Tibial artery (tissue), 4 donors: ENCODE results near the gene SLC33A1.
"Not testable (repeated sequence)": the region's sequence is repeated elsewhere in the genome, so short reads cannot be mapped to it uniquely, and the experiment has no call there.

ENCODE experiments used
- DNase-seq, 2 donors: peaks; one replicate each; pipeline ENCODE4 v3.0.0-alpha.2; 2019
- H3K27ac ChIP-seq, 2 donors: fragments of 200-600 bp; sonication (generic) in 1 of 2; 1 replicate in 1 of 2; 2 replicates in 1 of 2; pipeline ENCODE4 v1.5.1; 2018 to 2019; ENCODE audit warnings: mild to moderate bottlenecking in 1 of 2
- H3K27me3 ChIP-seq, 2 donors: fragments of 200-600 bp; sonication (generic) in 1 of 2; one replicate each; pipeline versions ENCODE4 v1.5.1 to v1.6.0; 2016 to 2019
- H3K36me3 ChIP-seq, 3 donors: fragments of 200-600 bp; sonication (generic) in 2 of 3; one replicate each; pipeline ENCODE4 v1.5.1; 2016 to 2019; ENCODE audit warnings: mild to moderate bottlenecking in 2 of 3
- H3K4me1 ChIP-seq, 4 donors: fragments of 200-600 bp; sonication (generic) in 2 of 4; 1 replicate in 3 of 4; 2 replicates in 1 of 4; pipeline ENCODE4 v1.5.1; 2016 to 2019
- H3K4me3 ChIP-seq, 2 donors: fragments of 200-600 bp; sonication (generic) in 1 of 2; 1 replicate in 1 of 2; 2 replicates in 1 of 2; pipeline ENCODE4 v1.5.1; 2018 to 2019; ENCODE audit warnings: mild to moderate bottlenecking in 2 of 2
- H3K9me3 ChIP-seq, 3 donors: fragments of 200-600 bp; sonication (generic) in 1 of 3; one replicate each; pipeline ENCODE4 v1.5.1; 2016 to 2019
- intact Hi-C: fragments of 100-400 bp; cut with DNase I; formaldehyde crosslinking; loops from one replicate; pipeline ENCODE4 v1.15.0; 2023; ENCODE audit warnings: low total_unique reads
- TF ChIP-seq, protein P1 (sequence below), 2 experiments: fragments of 200-600 bp in 1 of 2; fragments of 450-650 bp in 1 of 2; IDR thresholded peaks; one replicate each; pipeline ENCODE4 v1.5.1; 2017 to 2019; ENCODE audit warnings: antibody characterized with exemption in 2 of 2, mild to moderate bottlenecking in 1 of 2, moderate library complexity in 1 of 2

SLC33A1 gene

DNA sequence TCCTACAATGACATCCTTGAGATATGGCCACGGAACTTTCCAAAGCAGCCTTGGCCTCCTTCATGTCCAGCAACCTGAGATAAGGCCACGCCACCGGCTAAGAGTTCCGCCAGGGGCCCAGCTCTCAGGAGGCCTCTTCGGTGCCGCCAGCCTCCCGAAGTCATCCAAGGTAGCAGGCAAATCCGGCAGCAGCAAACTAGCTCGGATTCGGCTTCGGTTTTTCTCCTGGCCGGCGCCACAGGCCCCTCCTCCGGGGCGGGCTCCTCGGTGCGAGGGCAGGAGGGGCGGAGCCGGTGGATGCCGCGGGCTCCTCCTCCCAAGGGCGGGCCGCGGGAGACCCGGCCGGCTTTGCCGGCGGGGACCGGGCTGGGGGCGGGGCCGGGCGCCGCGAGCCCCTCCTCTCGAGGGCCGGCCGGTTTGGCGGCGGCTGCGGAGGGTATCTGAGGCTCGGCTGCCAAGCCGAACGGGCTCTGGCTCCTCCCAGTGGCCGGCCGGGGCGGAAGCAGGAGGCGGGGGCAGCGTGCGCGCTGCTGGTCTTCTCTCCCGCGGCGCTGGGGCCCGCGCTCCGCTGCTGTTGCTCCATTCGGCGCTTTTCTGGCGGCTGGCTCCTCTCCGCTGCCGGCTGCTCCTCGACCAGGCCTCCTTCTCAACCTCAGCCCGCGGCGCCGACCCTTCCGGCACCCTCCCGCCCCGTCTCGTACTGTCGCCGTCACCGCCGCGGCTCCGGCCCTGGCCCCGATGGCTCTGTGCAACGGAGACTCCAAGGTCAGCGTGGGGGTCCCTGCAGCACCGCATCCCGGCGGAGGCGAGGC lies 16.1 kb upstream of the SLC33A1 start, which contains the start of gene GMPS:
GMPS (plus strand) TSS at position 518 of the 812 bp plus-strand sequence; CDS start at position 739, 221 bp downstream.
- TF ChIP-seq, protein P1, sequence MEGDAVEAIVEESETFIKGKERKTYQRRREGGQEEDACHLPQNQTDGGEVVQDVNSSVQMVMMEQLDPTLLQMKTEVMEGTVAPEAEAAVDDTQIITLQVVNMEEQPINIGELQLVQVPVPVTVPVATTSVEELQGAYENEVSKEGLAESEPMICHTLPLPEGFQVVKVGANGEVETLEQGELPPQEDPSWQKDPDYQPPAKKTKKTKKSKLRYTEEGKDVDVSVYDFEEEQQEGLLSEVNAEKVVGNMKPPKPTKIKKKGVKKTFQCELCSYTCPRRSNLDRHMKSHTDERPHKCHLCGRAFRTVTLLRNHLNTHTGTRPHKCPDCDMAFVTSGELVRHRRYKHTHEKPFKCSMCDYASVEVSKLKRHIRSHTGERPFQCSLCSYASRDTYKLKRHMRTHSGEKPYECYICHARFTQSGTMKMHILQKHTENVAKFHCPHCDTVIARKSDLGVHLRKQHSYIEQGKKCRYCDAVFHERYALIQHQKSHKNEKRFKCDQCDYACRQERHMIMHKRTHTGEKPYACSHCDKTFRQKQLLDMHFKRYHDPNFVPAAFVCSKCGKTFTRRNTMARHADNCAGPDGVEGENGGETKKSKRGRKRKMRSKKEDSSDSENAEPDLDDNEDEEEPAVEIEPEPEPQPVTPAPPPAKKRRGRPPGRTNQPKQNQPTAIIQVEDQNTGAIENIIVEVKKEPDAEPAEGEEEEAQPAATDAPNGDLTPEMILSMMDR (IDR thresholded peaks at IDR 0.05) = peak; percentile 50 to 52
- peak; percentile 90 to 98 for DNase-seq
- Histone ChIP-seq H3K4me1 (peaks cover 0 to 45% (median 12%) of the 10 kb centered on the region in 4 donors), H3K36me3 (peaks cover 0 to 4% (median 0%) of the 10 kb centered on the region in 3 donors), H3K27ac (peak within 1 kb of the TSS; percentile 97 to 99), H3K27me3 (no peaks in the 10 kb centered on the region), H3K4me3 (peak within 1 kb of the TSS; percentile 99 to 100), H3K9me3 (no peaks in the 10 kb centered on the region)
- intact Hi-C loops = loop anchor here (5.0 kb wide), 1 partner anchor 63 kb away; the partner anchor contains the start of gene C3orf33

GRCh38 chr3:155869691-155870090 lies 15.5 kb upstream of the SLC33A1 start:
- intact Hi-C loops = loop anchor here (5.0 kb wide), 1 partner anchor 62 kb away; the partner anchor contains the start of gene C3orf33
- DNase-seq = no peak
- peak overlapping the region; percentile 97 to 99 for H3K27ac ChIP-seq
- peaks cover 0 to 4% (median 0%) of the 10 kb centered on the region in 3 donors for H3K36me3 ChIP-seq
- H3K4me1 ChIP-seq = peaks cover 0 to 39% (median 10%) of the 10 kb centered on the region in 4 donors
- H3K9me3 ChIP-seq = no peaks in the 10 kb centered on the region
- no peaks in the 10 kb centered on the region for H3K27me3 ChIP-seq
- TF ChIP-seq, protein P1 (IDR thresholded peaks at IDR 0.05) = no peak
- peak overlapping the region; percentile 99 to 100 for H3K4me3 ChIP-seq

DNA sequence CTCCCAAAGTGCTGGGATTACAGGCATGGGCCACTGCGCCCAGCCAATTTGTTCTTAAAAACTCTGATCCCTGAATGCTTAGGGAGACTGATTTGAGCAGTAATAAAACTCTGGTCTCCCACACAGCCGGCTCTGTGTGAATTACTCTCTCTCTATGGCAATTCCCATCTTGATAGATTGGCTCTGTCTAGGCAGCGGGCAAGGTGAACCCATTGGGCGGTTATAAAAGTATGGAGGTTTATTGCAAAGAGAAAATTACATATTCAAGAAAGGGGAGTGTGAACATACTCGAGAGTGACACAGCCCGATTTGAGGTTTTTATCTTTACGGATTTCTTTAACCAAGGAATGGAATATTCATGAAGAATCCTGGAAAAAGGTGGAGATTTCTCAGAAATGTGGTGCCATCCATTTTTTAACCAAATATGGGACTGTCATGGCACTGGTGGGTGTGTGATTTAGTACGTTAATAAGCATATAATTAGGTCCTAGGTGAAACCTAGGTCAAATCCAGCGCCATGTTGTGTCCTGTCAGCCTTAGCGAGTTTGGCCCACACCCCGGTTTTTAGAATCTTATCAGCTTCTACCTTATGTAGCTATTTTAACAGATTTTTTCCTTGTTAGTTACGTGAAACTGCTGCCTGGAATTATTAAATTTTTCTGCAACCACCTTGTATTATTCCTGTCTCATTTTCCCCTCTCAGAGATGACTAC lies 9.0 kb upstream of the SLC33A1 start:
- intact Hi-C loops = no loop called here
- no peaks in the 10 kb centered on the region for H3K27me3 ChIP-seq
- H3K9me3 ChIP-seq = no peaks in the 10 kb centered on the region
- no peak overlapping the region for H3K27ac ChIP-seq
- H3K4me3 ChIP-seq = no peak overlapping the region
- no peaks in the 10 kb centered on the region for H3K36me3 ChIP-seq
- no peaks in the 10 kb centered on the region for H3K4me1 ChIP-seq
- TF ChIP-seq, protein P1 (IDR thresholded peaks at IDR 0.05) = no peak
- DNase-seq = no peak

GRCh38 chr3:155862290-155862982 lies 8.2 kb upstream of the SLC33A1 start:
- DNase-seq, H3K36me3 ChIP-seq, H3K27ac ChIP-seq, H3K4me3 ChIP-seq, intact Hi-C loops, H3K27me3 ChIP-seq, H3K9me3 ChIP-seq, H3K4me1 ChIP-seq: not testable (repeated sequence)

- Histone ChIP-seq H3K4me3 (no peak overlapping the region), H3K27ac (no peak overlapping the region), H3K4me1 (no peaks in the 10 kb centered on the region), H3K9me3 (no peaks in the 10 kb centered on the region), H3K27me3 (no peaks in the 10 kb centered on the region), H3K36me3 (no peaks in the 10 kb centered on the region)
- TF ChIP-seq, protein P1 (IDR thresholded peaks at IDR 0.05) = no peak
- intact Hi-C loops = no loop called here
- DNase-seq = no peak
Measured at GRCh38 chr3:155861476-155862183, 7.4 kb upstream of the SLC33A1 start.

GRCh38 chr3:155860424-155860823 lies 6.2 kb upstream of the SLC33A1 start:
- H3K4me3 ChIP-seq, intact Hi-C loops, H3K27ac ChIP-seq, H3K4me1 ChIP-seq, H3K9me3 ChIP-seq, DNase-seq, H3K27me3 ChIP-seq, H3K36me3 ChIP-seq: not testable (repeated sequence)
